ENCODE measurements around the gene PLEKHG7. TPM values are rescaled to one million over a fixed set of nuclear protein-coding genes. Genes with fewer than 3 reads are reported as not detected.
"Not testable (repeated sequence)": the region's sequence is repeated elsewhere in the genome, so short reads cannot be mapped to it uniquely, and the experiment has no call there.

PLEKHG7 gene
- total RNA-seq, 4 donors from 2014 or later: not detected

DNA sequence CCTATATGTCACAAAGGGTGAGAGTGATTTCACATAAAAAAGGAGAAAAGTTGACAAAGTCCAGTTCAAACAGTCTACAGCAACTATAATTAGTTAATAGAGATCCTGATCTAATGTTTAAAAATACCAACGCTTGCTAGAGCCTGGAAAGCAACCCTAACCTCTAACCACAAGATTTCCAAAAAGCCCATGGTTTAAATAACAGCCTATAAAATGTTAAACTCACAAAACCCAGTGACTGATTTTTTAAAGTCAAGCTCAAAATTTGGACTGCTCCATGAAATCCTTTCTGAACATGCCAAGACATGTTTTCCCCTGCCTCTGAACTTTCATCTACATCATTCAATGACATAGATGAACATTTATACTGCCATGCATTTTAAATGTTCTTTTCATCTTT is 81.6 kb downstream of the PLEKHG7 start:
- Histone ChIP-seq H3K36me3 (peaks cover 0 to 62% (median 3%) of the 10 kb centered on the region in 3 donors), H3K4me3 (no peak overlapping the region), H3K4me1 (peaks cover 0 to 7% (median 7%) of the 10 kb centered on the region in 3 donors), H3K27me3 (no peaks in the 10 kb centered on the region), H3K9me3 (no peaks in the 10 kb centered on the region), H3K27ac (no peak overlapping the region)
- 31 to 45% methylated on average over 1 of the region's 1 CpG for WGBS, 2 donors
- no peak for DNase-seq
- TF ChIP-seq, protein P1, sequence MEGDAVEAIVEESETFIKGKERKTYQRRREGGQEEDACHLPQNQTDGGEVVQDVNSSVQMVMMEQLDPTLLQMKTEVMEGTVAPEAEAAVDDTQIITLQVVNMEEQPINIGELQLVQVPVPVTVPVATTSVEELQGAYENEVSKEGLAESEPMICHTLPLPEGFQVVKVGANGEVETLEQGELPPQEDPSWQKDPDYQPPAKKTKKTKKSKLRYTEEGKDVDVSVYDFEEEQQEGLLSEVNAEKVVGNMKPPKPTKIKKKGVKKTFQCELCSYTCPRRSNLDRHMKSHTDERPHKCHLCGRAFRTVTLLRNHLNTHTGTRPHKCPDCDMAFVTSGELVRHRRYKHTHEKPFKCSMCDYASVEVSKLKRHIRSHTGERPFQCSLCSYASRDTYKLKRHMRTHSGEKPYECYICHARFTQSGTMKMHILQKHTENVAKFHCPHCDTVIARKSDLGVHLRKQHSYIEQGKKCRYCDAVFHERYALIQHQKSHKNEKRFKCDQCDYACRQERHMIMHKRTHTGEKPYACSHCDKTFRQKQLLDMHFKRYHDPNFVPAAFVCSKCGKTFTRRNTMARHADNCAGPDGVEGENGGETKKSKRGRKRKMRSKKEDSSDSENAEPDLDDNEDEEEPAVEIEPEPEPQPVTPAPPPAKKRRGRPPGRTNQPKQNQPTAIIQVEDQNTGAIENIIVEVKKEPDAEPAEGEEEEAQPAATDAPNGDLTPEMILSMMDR (IDR thresholded peaks at IDR 0.05): no peak
- TF ChIP-seq POLR2A (IDR thresholded peaks at IDR 0.05): no peak
- intact Hi-C loops (cut with DNase I): no loop called here

DNA sequence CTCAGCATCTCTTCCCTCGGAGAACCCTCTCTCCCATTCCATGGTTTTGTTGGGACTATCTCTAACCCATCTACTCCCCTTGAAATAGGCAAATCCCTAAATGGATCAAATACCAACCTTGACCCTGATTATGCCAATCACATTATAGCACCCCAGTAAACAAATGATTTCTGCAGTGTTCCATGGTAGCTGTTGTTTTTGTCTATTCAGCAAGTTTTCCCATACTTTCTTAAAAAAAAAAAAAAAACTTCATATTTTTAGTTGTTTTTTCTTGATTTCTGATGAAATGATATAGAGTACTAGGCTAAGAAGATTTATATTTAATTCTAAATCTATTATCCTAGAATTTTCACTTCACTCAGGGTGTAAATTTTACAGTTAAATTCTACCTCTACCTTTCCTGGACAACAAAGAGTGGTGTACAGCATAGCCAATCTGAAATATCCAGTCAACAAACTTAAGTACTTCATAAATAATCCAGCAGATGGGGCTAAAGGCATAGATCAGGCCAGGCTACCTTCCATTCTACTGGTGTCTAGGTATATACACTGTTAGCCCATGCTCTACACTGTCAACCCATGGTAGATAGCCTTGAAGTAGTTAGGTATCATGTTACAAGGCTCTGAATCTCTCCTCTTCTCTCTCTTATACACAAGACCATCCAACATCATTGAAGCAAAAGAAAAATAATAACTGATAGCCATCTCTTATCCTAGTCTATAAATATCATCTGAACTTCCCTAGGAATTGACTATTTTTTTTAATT is 82.2 kb downstream of the PLEKHG7 start:
- H3K27me3 ChIP-seq: no peaks in the 10 kb centered on the region
- H3K4me3 ChIP-seq: no peak overlapping the region
- peaks cover 0 to 7% (median 7%) of the 10 kb centered on the region in 3 donors for H3K4me1 ChIP-seq
- intact Hi-C loops (cut with DNase I): no loop called here
- no peaks in the 10 kb centered on the region for H3K9me3 ChIP-seq
- WGBS, 2 donors: 43 to 71% methylated on average over 1 of the region's 1 CpG
- no peak for TF ChIP-seq POLR2A (IDR thresholded peaks at IDR 0.05)
- TF ChIP-seq, protein P1 (IDR thresholded peaks at IDR 0.05): peak in 5 of 6 experiments; percentile 43 to 71 (median 54)
- H3K36me3 ChIP-seq: peaks cover 0 to 62% (median 3%) of the 10 kb centered on the region in 3 donors
- no peak for DNase-seq
- no peak overlapping the region for H3K27ac ChIP-seq

DNA sequence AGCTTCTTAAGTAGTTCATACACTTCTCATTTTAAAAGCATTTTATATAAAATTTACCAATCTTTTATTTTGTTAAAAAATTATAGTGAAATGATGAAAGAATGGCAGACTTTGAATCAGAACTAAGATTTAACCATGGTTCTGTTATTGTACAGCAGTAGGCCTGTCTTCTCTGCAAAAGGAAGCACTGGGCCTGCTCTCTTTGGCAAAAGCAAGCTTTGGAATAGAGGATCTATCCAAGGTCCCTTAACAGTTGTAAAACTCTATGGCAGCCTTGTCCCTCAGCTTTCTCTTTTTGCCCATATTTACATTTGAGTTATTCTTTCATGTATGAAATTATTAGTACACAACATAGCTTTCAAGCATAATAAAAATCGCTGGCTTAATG is 82.8 kb downstream of the PLEKHG7 start:
- no peak for DNase-seq
- H3K27me3 ChIP-seq: no peaks in the 10 kb centered on the region
- no peak overlapping the region for H3K27ac ChIP-seq
- H3K36me3 ChIP-seq: peaks cover 0 to 62% (median 3%) of the 10 kb centered on the region in 3 donors
- peaks cover 0 to 7% (median 7%) of the 10 kb centered on the region in 3 donors for H3K4me1 ChIP-seq
- WGBS, 2 donors: 94 to 96% methylated on average over 1 of the region's 1 CpG
- intact Hi-C loops (cut with DNase I): no loop called here
- no peak overlapping the region for H3K4me3 ChIP-seq
- TF ChIP-seq, protein P1 (IDR thresholded peaks at IDR 0.05): no peak
- no peak for TF ChIP-seq POLR2A (IDR thresholded peaks at IDR 0.05)
- no peaks in the 10 kb centered on the region for H3K9me3 ChIP-seq

DNA sequence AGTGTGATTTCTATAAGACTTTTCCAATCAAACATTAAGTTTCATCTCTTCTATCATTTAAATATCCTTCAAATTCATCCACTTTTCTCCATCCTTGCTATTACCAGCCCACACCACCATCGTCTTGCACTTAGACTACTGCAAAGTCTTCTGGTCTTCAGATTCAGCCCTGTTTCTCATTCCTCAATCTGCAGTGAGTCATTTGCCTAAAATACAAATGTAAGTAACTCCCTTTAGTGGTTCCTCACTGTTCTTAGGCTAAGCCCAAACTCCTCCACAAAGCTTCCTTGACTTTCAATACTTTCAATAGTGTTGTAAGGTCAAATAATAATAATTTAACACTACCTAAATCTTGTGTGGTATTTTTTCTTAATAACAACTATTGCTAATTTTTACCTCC is 83.3 kb downstream of the PLEKHG7 start:
- H3K27ac ChIP-seq: no peak overlapping the region
- intact Hi-C loops (cut with DNase I): no loop called here
- H3K4me3 ChIP-seq: no peak overlapping the region
- peaks cover 0 to 7% (median 7%) of the 10 kb centered on the region in 3 donors for H3K4me1 ChIP-seq
- no peaks in the 10 kb centered on the region for H3K9me3 ChIP-seq
- WGBS, 2 donors: 86 to 94% methylated on average over 1 of the region's 1 CpG
- TF ChIP-seq POLR2A (IDR thresholded peaks at IDR 0.05): no peak
- TF ChIP-seq, protein P1 (IDR thresholded peaks at IDR 0.05): no peak
- no peaks in the 10 kb centered on the region for H3K27me3 ChIP-seq
- H3K36me3 ChIP-seq: peaks cover 0 to 60% (median 3%) of the 10 kb centered on the region in 3 donors
- DNase-seq: no peak

DNA sequence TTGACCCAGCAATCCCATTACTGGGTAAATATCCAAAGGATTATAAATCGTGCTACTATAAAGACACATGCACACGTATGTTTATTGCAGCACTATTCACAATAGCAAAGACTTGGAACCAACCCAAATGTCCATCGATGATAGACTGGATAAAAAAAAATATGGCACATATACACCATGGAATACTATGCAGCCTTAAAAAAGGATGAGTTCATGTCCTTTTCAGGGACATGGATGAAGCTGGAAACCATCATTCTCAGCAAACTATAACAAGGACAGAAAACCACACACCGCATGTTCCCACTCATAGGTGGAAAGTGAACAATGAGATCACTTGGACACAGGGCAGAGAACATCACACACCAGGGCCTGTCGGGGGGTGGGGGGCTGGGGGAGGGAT is 91.6 kb downstream of the PLEKHG7 start:
- H3K9me3 ChIP-seq; H3K27ac ChIP-seq; intact Hi-C loops (cut with DNase I); H3K27me3 ChIP-seq; DNase-seq; H3K4me1 ChIP-seq; H3K4me3 ChIP-seq: not testable (repeated sequence)
- 94 to 99% methylated on average over 4 to 5 of the region's 5 CpGs for WGBS, 2 donors
- peaks cover 0 to 72% (median 0%) of the 10 kb centered on the region in 3 donors for H3K36me3 ChIP-seq

Measured in esophagus squamous epithelium (tissue), 5 donors.